Upper lobe of left lung (tissue), 4 donors: ENCODE measurements around the gene PDSS1.

Experiments used
- CTCF ChIP-seq, 6 experiments: fragments of 450-650 bp in 4 of 6; fragments of 200-600 bp in 2 of 6; sonication (generic) in 2 of 6; IDR thresholded peaks; one replicate each; pipeline ENCODE4 v1.5.1; 2016 to 2019; ENCODE audit warnings: antibody characterized with exemption in 6 of 6
- POLR2A ChIP-seq, 4 donors: fragments of 450-650 bp; IDR thresholded peaks; one replicate each; pipeline ENCODE4 v1.5.1; 2016 to 2017; ENCODE audit warnings: antibody characterized with exemption in 4 of 4, mild to moderate bottlenecking in 2 of 4

DNA sequence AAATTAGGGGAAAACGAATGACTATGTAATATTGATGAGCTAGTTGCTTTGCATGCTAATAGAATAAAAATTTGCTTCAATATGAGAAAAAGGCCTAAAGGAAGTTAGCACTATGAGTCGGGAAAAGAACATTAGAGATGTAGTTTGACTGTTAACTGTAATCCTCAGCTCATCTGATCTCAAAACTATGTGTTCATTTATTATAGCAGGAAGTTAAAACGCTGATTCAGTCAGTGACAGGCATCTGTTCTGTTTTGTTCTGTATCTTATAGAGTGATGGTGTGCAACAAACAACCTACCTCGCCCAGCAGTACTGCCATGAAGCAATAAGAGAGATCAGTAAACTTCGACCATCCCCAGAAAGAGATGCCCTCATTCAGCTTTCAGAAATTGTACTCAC is 48.6 kb downstream of the PDSS1 start:
- no peak for TF ChIP-seq POLR2A (IDR thresholded peaks at IDR 0.05)
- no peak for TF ChIP-seq CTCF (IDR thresholded peaks at IDR 0.05)
